ENCODE data around the gene ANKAR. TPM values are rescaled to one million over a fixed set of nuclear protein-coding genes. Genes with fewer than 3 reads are reported as not detected.

Gene ANKAR
- total and polyA plus RNA-seq, 2 of the 8 experiments (the other 6 are each of a cell fraction or from before 2014, with no cell fraction given) = 0.56 to 1.7 TPM

DNA sequence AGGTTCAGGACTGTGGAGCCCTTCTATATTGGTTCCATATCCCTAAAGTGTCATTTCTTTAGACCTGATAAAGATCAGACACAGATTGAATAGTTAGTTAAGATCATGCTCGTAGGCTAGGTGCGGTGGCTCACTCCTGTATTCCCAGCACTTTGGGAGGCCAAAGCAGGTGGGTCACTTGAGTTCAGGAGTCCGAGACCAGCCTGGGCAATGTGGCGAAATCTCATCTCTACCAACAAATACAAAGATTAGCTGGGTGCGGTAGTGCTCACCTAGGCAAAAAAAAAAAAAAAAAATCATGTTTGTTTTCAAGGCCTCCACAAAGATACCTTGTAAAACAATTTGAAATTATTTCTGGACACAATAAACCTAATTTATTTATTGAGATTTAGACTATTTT is 4.6 kb upstream of the ANKAR start:
- no peak overlapping the region for H3K27ac ChIP-seq (ENCODE audit: low read depth, low read length)
- no peaks in the 10 kb centered on the region for H3K9me3 ChIP-seq (ENCODE audit: insufficient read depth in 2 of 2, low read depth in 1 of 2, low read length in 1 of 2)
- peaks cover 4% of the 10 kb centered on the region for H3K23me2 ChIP-seq (ENCODE audit: low read depth, low read length)
- no peak overlapping the region for H4K91ac ChIP-seq (replicated peaks; ENCODE audit: insufficient read length, low read length)
- no peak for DNase-seq (ENCODE audit: low read depth in 1 of 2, low spot score in 2 of 2)
- H4K20me1 ChIP-seq (replicated peaks in 1 of 2; ENCODE audit: control insufficient read depth in 1 of 2, insufficient read depth in 2 of 2, low read length in 2 of 2) = peaks cover 0 to 2% of the 10 kb centered on the region in 2 experiments
- H3K14ac ChIP-seq (ENCODE audit: insufficient read length) = no peak overlapping the region
- no peaks in the 10 kb centered on the region for H3K79me2 ChIP-seq (ENCODE audit: control insufficient read depth in 1 of 2, insufficient read depth in 2 of 2, low read length in 2 of 2)
- no peak overlapping the region for H3K4ac ChIP-seq (replicated peaks; ENCODE audit: insufficient read length, low read depth, low read length)
- no peak overlapping the region for H4K8ac ChIP-seq (ENCODE audit: extremely low read depth, insufficient read depth, low read length)
- H3K4me1 ChIP-seq (replicated peaks in 1 of 4; ENCODE audit: control insufficient read depth in 3 of 4, insufficient read depth in 4 of 4, low read length in 3 of 4) = peaks cover 0 to 4% (median 0%) of the 10 kb centered on the region in 4 experiments; a peak in 3 of 7 replicates
- H3K9ac ChIP-seq (replicated peaks in 1 of 4; ENCODE audit: extremely low read depth in 1 of 4, low read depth in 3 of 4, low read length in 3 of 4) = no peak overlapping the region
- no peak overlapping the region for H3K18ac ChIP-seq (ENCODE audit: extremely low read depth, low read length)
- no peak overlapping the region for H3K23ac ChIP-seq (ENCODE audit: insufficient read length)
- ChIA-PET POLR2A (ENCODE audit: partially characterized antibody) (interaction anchor here (0.8 kb wide), 1 partner anchor 8 kb away, joined by 4 read pairs; no protein-coding TSS in a partner anchor), CTCF (ENCODE audit: partially characterized antibody) (interaction anchor here (1.2 to 8.8 kb wide), 2 partner anchors 10 to 81 kb away, joined by 7 to 82 read pairs; partner anchors contain the start of gene ASNSD1)
- no peak overlapping the region for H4K5ac ChIP-seq (ENCODE audit: insufficient read length, low read depth, low read length)
- H2BK5ac ChIP-seq (ENCODE audit: low read depth, low read length) = no peak overlapping the region
- H3K27me3 ChIP-seq (replicated peaks in 1 of 4; ENCODE audit: control insufficient read depth in 3 of 4, extremely low read depth in 1 of 4, insufficient read depth in 3 of 4, low read length in 3 of 4) = no peaks in the 10 kb centered on the region; a peak in 1 of 7 replicates
- FAIRE-seq = no peak
- no peak overlapping the region for H3K4me3 ChIP-seq (ENCODE audit: extremely low read depth in 1 of 4, insufficient read depth in 2 of 4, low read depth in 3 of 4, low read length in 4 of 4)
- no peak overlapping the region for H3K56ac ChIP-seq (replicated peaks; ENCODE audit: insufficient read length, low read depth, low read length)
- 90% methylated on average over 5 of the region's 5 CpGs; no CpG with 5 or more reads in 1 of the 2 experiments for WGBS, 2 experiments (ENCODE audit: extremely low coverage in 1 of 2, insufficient coverage in 1 of 2, insufficient read length in 1 of 2, insufficient replicate concordance in 2 of 2, low coverage in 1 of 2, low lambda C conversion rate in 2 of 2, missing lambda C conversion rate in 1 of 2)
- H2AFZ ChIP-seq (ENCODE audit: low read length) = no peak overlapping the region
- H2AK5ac ChIP-seq (ENCODE audit: low read depth, low read length) = no peak overlapping the region
- no peak overlapping the region for H3K4me2 ChIP-seq (ENCODE audit: insufficient read depth in 1 of 2, low read depth in 2 of 2, low read length in 2 of 2)
- no peak overlapping the region for H2BK15ac ChIP-seq (ENCODE audit: low read length)
- H3K79me1 ChIP-seq (ENCODE audit: low read depth, low read length) = no peaks in the 10 kb centered on the region
- H2BK12ac ChIP-seq (ENCODE audit: low read depth, low read length) = no peak overlapping the region
- peaks cover 2 to 48% (median 24%) of the 10 kb centered on the region in 4 experiments; a peak in 7 of 8 replicates for H3K36me3 ChIP-seq (ENCODE audit: control insufficient read depth in 2 of 4, insufficient read depth in 4 of 4, low read length in 3 of 4)
- H2BK20ac ChIP-seq (ENCODE audit: low read length) = no peak overlapping the region
- H2BK120ac ChIP-seq (replicated peaks; ENCODE audit: low read depth, low read length) = no peak overlapping the region
- TF ChIP-seq, protein P1, sequence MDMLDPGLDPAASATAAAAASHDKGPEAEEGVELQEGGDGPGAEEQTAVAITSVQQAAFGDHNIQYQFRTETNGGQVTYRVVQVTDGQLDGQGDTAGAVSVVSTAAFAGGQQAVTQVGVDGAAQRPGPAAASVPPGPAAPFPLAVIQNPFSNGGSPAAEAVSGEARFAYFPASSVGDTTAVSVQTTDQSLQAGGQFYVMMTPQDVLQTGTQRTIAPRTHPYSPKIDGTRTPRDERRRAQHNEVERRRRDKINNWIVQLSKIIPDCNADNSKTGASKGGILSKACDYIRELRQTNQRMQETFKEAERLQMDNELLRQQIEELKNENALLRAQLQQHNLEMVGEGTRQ (IDR thresholded peaks at IDR 0.05; ENCODE audit: low read length) = no peak
- TF ChIP-seq CEBPB (IDR thresholded peaks at IDR 0.05; ENCODE audit: low read depth, low read length) = no peak
- TF ChIP-seq, protein P2, sequence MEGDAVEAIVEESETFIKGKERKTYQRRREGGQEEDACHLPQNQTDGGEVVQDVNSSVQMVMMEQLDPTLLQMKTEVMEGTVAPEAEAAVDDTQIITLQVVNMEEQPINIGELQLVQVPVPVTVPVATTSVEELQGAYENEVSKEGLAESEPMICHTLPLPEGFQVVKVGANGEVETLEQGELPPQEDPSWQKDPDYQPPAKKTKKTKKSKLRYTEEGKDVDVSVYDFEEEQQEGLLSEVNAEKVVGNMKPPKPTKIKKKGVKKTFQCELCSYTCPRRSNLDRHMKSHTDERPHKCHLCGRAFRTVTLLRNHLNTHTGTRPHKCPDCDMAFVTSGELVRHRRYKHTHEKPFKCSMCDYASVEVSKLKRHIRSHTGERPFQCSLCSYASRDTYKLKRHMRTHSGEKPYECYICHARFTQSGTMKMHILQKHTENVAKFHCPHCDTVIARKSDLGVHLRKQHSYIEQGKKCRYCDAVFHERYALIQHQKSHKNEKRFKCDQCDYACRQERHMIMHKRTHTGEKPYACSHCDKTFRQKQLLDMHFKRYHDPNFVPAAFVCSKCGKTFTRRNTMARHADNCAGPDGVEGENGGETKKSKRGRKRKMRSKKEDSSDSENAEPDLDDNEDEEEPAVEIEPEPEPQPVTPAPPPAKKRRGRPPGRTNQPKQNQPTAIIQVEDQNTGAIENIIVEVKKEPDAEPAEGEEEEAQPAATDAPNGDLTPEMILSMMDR (IDR thresholded peaks at IDR 0.05; ENCODE audit: control extremely low read depth in 1 of 3, insufficient read depth in 1 of 3, low read depth in 1 of 3, low read length in 3 of 3) = no peak
- no peak for TF ChIP-seq TBP (IDR thresholded peaks at IDR 0.05; ENCODE audit: low read depth, low read length)
- no peak for TF ChIP-seq CHD2 (IDR thresholded peaks at IDR 0.05; ENCODE audit: low read length)
- TF ChIP-seq RNF2 (IDR thresholded peaks at IDR 0.05; ENCODE audit: borderline replicate concordance, low read depth, low read length, missing control alignments, poor library complexity, severe bottlenecking) = no peak
- TF ChIP-seq POLR2AphosphoS5 (IDR thresholded peaks at IDR 0.05; ENCODE audit: low read depth, low read length) = no peak
- no peak for TF ChIP-seq SP2 (IDR thresholded peaks at IDR 0.05; ENCODE audit: low read length)
- no peak for TF ChIP-seq KDM4A (IDR thresholded peaks at IDR 0.05; ENCODE audit: low read depth, low read length, severe bottlenecking)
- TF ChIP-seq SIX5 (IDR thresholded peaks at IDR 0.05; ENCODE audit: low read depth, low read length) = no peak
- TF ChIP-seq TAF1 (IDR thresholded peaks at IDR 0.05; ENCODE audit: low read depth, low read length) = no peak
